Glutamatergic neuron (in vitro differentiated cells): ENCODE measurements around the gene STON1. TPM values are rescaled to one million over a fixed set of nuclear protein-coding genes. Genes with fewer than 3 reads are reported as not detected.
"Not testable (repeated sequence)": the region's sequence is repeated elsewhere in the genome, so short reads cannot be mapped to it uniquely, and the experiment has no call there.

ENCODE experiments used
- DNase-seq: peaks from one replicate; pipeline ENCODE4 v3.0.0; 2022
- H3K27ac Mint-ChIP-seq: one replicate; pipeline ENCODE4 v1.8.0; 2020; ENCODE audit warnings: mild to moderate bottlenecking, mixed read lengths, inconsistent platforms; ENCODE audit not compliant: unreplicated experiment
- H3K27me3 Mint-ChIP-seq: one replicate; pipeline ENCODE4 v1.8.0; 2020; ENCODE audit warnings: mild to moderate bottlenecking, moderate library complexity, mixed read lengths, inconsistent platforms; ENCODE audit not compliant: unreplicated experiment
- H3K36me3 Mint-ChIP-seq: one replicate; pipeline ENCODE4 v1.8.0; 2020; ENCODE audit warnings: mild to moderate bottlenecking, mixed read lengths, inconsistent platforms; ENCODE audit not compliant: unreplicated experiment
- H3K4me1 Mint-ChIP-seq: one replicate; pipeline ENCODE4 v1.8.0; 2020; ENCODE audit warnings: mild to moderate bottlenecking, low read depth, mixed read lengths, inconsistent platforms; ENCODE audit not compliant: unreplicated experiment
- H3K4me3 Mint-ChIP-seq: one replicate; pipeline ENCODE4 v1.8.0; 2020; ENCODE audit warnings: mild to moderate bottlenecking, mixed read lengths, inconsistent platforms; ENCODE audit not compliant: unreplicated experiment
- H3K9me3 Mint-ChIP-seq: one replicate; pipeline ENCODE4 v1.8.0; 2020; ENCODE audit warnings: mild to moderate bottlenecking, moderate library complexity, mixed read lengths, inconsistent platforms; ENCODE audit not compliant: unreplicated experiment
- CTCF ChIP-seq: fragments of 200-600 bp; sonication (generic); IDR thresholded peaks from one replicate; pipeline ENCODE4 v1.5.0; 2021; ENCODE audit not compliant: partially characterized antibody, unreplicated experiment
- total RNA-seq: library from RNA; stranded (reverse); fragmentation: NEBNext Ultra II Directional; extraction: Animal tissue kit (Norgen Biotek cat#: 25700); gene quantifications from one replicate; pipeline ENCODE4 v1.2.1, GENCODE V29; 2021; ENCODE audit not compliant: unreplicated experiment

Gene STON1
- total RNA-seq, 1 donor from 2014 or later, result 4.2 TPM

GRCh38 chr2:48543895-48544294 is 13.9 kb downstream of the STON1 start:
- Mint-ChIP-seq H3K4me3 (no peak overlapping the region), H3K27me3 (peaks cover 2% of the 10 kb centered on the region), H3K27ac (no peak overlapping the region), H3K9me3 (no peaks in the 10 kb centered on the region), H3K4me1 (no peaks in the 10 kb centered on the region), H3K36me3 (no peaks in the 10 kb centered on the region)
- no peak for TF ChIP-seq CTCF
- no peak for DNase-seq

GRCh38 chr2:48545244-48545643 is 15.3 kb downstream of the STON1 start:
- no peak overlapping the region for H3K27ac Mint-ChIP-seq
- no peaks in the 10 kb centered on the region for H3K9me3 Mint-ChIP-seq
- no peak overlapping the region for H3K4me3 Mint-ChIP-seq
- no peak for DNase-seq
- TF ChIP-seq CTCF, result no peak
- no peaks in the 10 kb centered on the region for H3K4me1 Mint-ChIP-seq
- peaks cover 2% of the 10 kb centered on the region for H3K27me3 Mint-ChIP-seq
- H3K36me3 Mint-ChIP-seq, result no peaks in the 10 kb centered on the region

GRCh38 chr2:48548840-48549239 is 18.9 kb downstream of the STON1 start:
- no peak for TF ChIP-seq CTCF
- peaks cover 5% of the 10 kb centered on the region for H3K27me3 Mint-ChIP-seq
- no peak overlapping the region for H3K4me3 Mint-ChIP-seq
- no peak overlapping the region for H3K27ac Mint-ChIP-seq
- peaks cover 8% of the 10 kb centered on the region for H3K9me3 Mint-ChIP-seq
- DNase-seq, result no peak
- no peaks in the 10 kb centered on the region for H3K4me1 Mint-ChIP-seq
- H3K36me3 Mint-ChIP-seq, result peaks cover 10% of the 10 kb centered on the region

GRCh38 chr2:48549972-48550371 is 20.0 kb downstream of the STON1 start:
- Mint-ChIP-seq H3K4me1 (no peaks in the 10 kb centered on the region), H3K4me3 (no peak overlapping the region), H3K36me3 (peaks cover 10% of the 10 kb centered on the region), H3K27me3 (peaks cover 5% of the 10 kb centered on the region), H3K9me3 (peaks cover 11% of the 10 kb centered on the region), H3K27ac (no peak overlapping the region)
- no peak for DNase-seq
- no peak for TF ChIP-seq CTCF

GRCh38 chr2:48551548-48551947 is 21.6 kb downstream of the STON1 start:
- Mint-ChIP-seq H3K36me3 (peaks cover 10% of the 10 kb centered on the region), H3K4me3 (no peak overlapping the region), H3K4me1 (no peaks in the 10 kb centered on the region), H3K27me3 (peaks cover 3% of the 10 kb centered on the region), H3K9me3 (peaks cover 11% of the 10 kb centered on the region), H3K27ac (no peak overlapping the region)
- TF ChIP-seq CTCF, result no peak
- no peak for DNase-seq

GRCh38 chr2:48555071-48555470 is 25.1 kb downstream of the STON1 start:
- not testable (repeated sequence) for DNase-seq, H3K27me3 Mint-ChIP-seq, H3K4me1 Mint-ChIP-seq, H3K27ac Mint-ChIP-seq, H3K4me3 Mint-ChIP-seq
- Mint-ChIP-seq H3K9me3 (peaks cover 21% of the 10 kb centered on the region), H3K36me3 (peaks cover 22% of the 10 kb centered on the region)
